ENCODE results near the gene GPC3. TPM values are rescaled to one million over a fixed set of nuclear protein-coding genes. Genes with fewer than 3 reads are reported as not detected.

GPC3 gene
- total and polyA plus RNA-seq, 2 of the 4 experiments (the other 2 are of a cell fraction): not detected

DNA sequence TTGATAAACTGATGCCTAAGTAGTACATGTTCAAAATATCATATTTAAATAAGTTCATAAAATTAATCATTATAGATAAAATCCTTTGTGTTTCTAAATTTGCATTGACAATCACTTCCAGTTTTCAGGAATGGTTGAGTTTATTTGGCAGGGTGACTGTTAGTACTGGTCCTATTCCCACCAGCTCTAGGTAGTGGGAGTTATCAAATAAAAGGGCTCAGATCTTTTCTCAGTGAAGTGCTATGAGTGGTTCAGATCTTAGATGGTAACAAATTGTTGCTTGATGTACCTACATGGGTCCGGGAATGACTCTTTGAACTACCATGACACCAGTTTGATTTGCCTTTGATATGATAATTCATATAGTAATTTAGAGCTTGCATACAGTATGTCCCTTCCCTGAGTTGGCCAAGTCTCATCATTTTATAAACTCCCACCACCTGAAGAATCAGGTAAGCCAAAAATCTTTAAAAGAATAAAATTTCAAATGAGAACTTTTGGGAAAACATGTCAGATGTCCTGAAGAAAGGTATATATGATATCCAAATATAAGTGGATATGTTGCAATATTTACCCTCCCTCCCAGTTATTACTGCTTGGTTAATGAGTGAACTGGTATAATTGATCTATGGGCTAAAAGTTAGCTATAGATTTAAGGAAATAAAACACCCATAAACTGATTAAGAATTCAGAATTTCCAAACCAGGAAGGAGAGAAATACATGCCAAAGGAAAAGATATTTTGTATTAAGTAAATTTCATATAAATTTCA lies 28.6 kb downstream of the GPC3 start:
- no CpG with 5 or more reads among the region's 1 CpG for WGBS, 2 experiments (ENCODE audit: extremely low coverage in 2 of 2, insufficient read length in 1 of 2)
- Histone ChIP-seq H3K9me3 (ENCODE audit: control insufficient read depth, insufficient read depth, low read length) (no peaks in the 10 kb centered on the region), H4K91ac (ENCODE audit: insufficient read depth, low read depth, low read length) (no peak overlapping the region), H2BK20ac (ENCODE audit: low read depth, low read length) (no peak overlapping the region), H3K9ac (ENCODE audit: low read depth, low read length) (no peak overlapping the region), H3K4me3 (ENCODE audit: insufficient read depth, low read depth, low read length) (no peak overlapping the region), H3K56ac (ENCODE audit: extremely low read depth, insufficient read depth, low read length) (no peak overlapping the region), H3K9me1 (ENCODE audit: insufficient read depth, low read length) (no peaks in the 10 kb centered on the region), H3K79me1 (ENCODE audit: low read depth in 1 of 2, low read length in 2 of 2) (no peaks in the 10 kb centered on the region), H3K23ac (ENCODE audit: low read depth, low read length) (no peak overlapping the region), H3K4me2 (ENCODE audit: low read depth, low read length) (no peak overlapping the region), H2AK9ac (replicated peaks; ENCODE audit: low read depth, low read length, poor library complexity) (no peak overlapping the region), H3K4ac (ENCODE audit: low read depth, low read length) (no peak overlapping the region), H3K27ac (ENCODE audit: insufficient read depth, low read length) (no peak overlapping the region), H3K27me3 (ENCODE audit: control insufficient read depth, insufficient read depth, low read length) (no peaks in the 10 kb centered on the region; the same call in 1 of the 2 replicates), H3K18ac (ENCODE audit: low read depth, low read length) (no peak overlapping the region), H4K8ac (ENCODE audit: low read depth in 2 of 2, low read length in 2 of 2) (no peak overlapping the region), H2BK15ac (ENCODE audit: low read depth, low read length) (no peak overlapping the region), H4K20me1 (ENCODE audit: insufficient read depth, low read length) (no peaks in the 10 kb centered on the region), H2AK5ac (ENCODE audit: low read depth, low read length) (no peak overlapping the region), H4K5ac (ENCODE audit: low read depth, low read length) (no peak overlapping the region), H3K36me3 (ENCODE audit: control insufficient read depth, insufficient read depth, low read length) (no peaks in the 10 kb centered on the region), H3K4me1 (ENCODE audit: control insufficient read depth, insufficient read depth, low read length) (no peaks in the 10 kb centered on the region), H2AFZ (replicated peaks; ENCODE audit: low read length, poor library complexity) (no peak overlapping the region), H3K14ac (replicated peaks; ENCODE audit: low read depth, low read length) (no peak overlapping the region), H2BK120ac (ENCODE audit: low read depth, low read length) (no peak overlapping the region), H2BK5ac (ENCODE audit: low read depth, low read length, poor library complexity, severe bottlenecking) (no peak overlapping the region)
- no TSS peak for BruUV-seq (replicated peaks)
- in situ Hi-C loops (cut with MboI; ENCODE audit: low sequenced_read_pairs): no loop called here
- ATAC-seq (ENCODE audit: low read depth): no peak
- dilution Hi-C loops (cut with HindIII; ENCODE audit: low sequenced_read_pairs, unreplicated experiment): no loop called here
- ChIA-PET POLR2A (ENCODE audit: unreplicated experiment) (no interaction called here), CTCF (interaction anchor here (0.6 kb wide), 1 partner anchor 13 kb away, joined by 3 read pairs; no protein-coding TSS in a partner anchor)
- no peak for DNase-seq
- intact Hi-C loops (cut with micrococcal nuclease): no loop called here
- no peak for TF ChIP-seq RCOR1 (IDR thresholded peaks at IDR 0.05; ENCODE audit: insufficient replicate concordance, low read length)
- TF ChIP-seq SMC3 (IDR thresholded peaks at IDR 0.05; ENCODE audit: low read depth, low read length): no peak
- TF ChIP-seq BHLHE40 (IDR thresholded peaks at IDR 0.05; ENCODE audit: low read depth, low read length): no peak
- TF ChIP-seq, protein P1, sequence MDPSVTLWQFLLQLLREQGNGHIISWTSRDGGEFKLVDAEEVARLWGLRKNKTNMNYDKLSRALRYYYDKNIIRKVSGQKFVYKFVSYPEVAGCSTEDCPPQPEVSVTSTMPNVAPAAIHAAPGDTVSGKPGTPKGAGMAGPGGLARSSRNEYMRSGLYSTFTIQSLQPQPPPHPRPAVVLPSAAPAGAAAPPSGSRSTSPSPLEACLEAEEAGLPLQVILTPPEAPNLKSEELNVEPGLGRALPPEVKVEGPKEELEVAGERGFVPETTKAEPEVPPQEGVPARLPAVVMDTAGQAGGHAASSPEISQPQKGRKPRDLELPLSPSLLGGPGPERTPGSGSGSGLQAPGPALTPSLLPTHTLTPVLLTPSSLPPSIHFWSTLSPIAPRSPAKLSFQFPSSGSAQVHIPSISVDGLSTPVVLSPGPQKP (IDR thresholded peaks at IDR 0.05; ENCODE audit: borderline replicate concordance, low read depth, low read length): no peak
- TF ChIP-seq FOS (IDR thresholded peaks at IDR 0.05; ENCODE audit: low read depth, low read length): no peak
- TF ChIP-seq, protein P2, sequence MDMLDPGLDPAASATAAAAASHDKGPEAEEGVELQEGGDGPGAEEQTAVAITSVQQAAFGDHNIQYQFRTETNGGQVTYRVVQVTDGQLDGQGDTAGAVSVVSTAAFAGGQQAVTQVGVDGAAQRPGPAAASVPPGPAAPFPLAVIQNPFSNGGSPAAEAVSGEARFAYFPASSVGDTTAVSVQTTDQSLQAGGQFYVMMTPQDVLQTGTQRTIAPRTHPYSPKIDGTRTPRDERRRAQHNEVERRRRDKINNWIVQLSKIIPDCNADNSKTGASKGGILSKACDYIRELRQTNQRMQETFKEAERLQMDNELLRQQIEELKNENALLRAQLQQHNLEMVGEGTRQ (IDR thresholded peaks at IDR 0.05; ENCODE audit: low read depth, low read length): no peak
- TF ChIP-seq MAZ (IDR thresholded peaks at IDR 0.05; ENCODE audit: borderline replicate concordance, low read depth, low read length): no peak
- TF ChIP-seq RAD21 (IDR thresholded peaks at IDR 0.05; ENCODE audit: low read length): no peak
- TF ChIP-seq CHD1 (IDR thresholded peaks at IDR 0.05; ENCODE audit: low read depth, low read length): no peak
- TF ChIP-seq NFE2L2 (IDR thresholded peaks at IDR 0.05; ENCODE audit: low read depth, low read length): no peak

All from IMR-90 (cell line).